HepG2 (cell line): Measurements from ENCODE around the gene SMIM12.

ENCODE experiments used
- PTBP1 ChIP-seq: fragments of 200-400 bp; formaldehyde crosslinking; IDR thresholded peaks from 2 replicates; pipeline ENCODE4 v1.6.1; 2018; ENCODE audit warnings: low read length, low read depth; ENCODE audit not compliant: poor library complexity, severe bottlenecking
- ZNF766 ChIP-seq: sonication (generic); formaldehyde crosslinking; IDR thresholded peaks from 2 replicates; pipeline ENCODE4 v1.5.0; 2020; ENCODE audit warnings: missing genetic modification reagents, borderline replicate concordance

DNA sequence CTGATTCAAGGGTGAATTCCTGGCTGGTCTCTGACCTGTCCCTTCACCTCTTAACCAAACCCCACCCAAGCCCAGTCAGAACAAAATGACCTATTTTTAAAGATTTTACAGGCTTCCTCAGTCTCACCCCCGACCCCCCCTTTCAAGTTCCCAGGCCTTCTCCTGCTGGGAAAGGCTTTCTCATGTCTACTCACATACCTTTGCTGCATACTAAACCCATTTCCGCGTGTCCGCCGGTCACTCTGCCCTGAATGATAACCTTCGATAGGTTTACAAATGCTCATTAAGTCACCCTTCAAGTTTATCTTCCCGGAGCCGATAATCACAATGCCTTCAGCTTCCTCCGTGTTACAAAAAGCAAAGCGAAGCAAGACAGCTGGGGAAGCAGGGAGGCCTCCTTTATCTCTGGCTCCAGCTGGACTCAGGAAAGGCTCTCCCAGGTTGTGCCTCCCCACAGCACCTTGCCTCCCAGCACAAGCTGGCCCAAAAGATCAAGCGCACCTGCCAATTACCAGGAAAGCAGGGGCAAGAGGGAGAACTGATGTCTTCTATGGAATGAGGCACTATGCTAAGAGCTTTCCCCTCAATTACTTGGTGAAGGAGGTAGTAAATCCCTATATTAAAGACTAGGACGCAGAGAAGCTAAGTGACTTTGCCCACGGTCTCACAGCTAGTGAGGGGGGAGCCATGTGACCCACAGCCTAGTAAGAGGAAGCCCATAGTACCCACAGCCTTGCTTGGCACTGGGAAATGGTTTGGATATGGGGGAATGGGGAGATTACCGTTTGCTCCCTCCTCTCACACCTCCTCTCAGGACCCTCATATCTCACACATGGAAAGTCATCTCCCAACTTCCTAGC lies 15.9 kb downstream of the SMIM12 start:
- TF ChIP-seq ZNF766 (CRISPR knock-in tag) (no peak), PTBP1 (no peak)
